Lung (tissue), 12 donors: ENCODE measurements around the gene NPHP4. TPM values are rescaled to one million over a fixed set of nuclear protein-coding genes. Genes with fewer than 3 reads are reported as not detected.
A peak's percentile ranks its signal among the peaks of the same experiment; 100 is the strongest.

Experiments
- ATAC-seq: fragments of 200-7000 bp; cut with Tn5 transposase; one replicate; pipeline ENCODE4 v1.9.1; 2020; ENCODE audit warnings: moderate number of reproducible peaks; ENCODE audit not compliant: insufficient read depth, low FRiP score
- DNase-seq, 3 donors: peaks; one replicate each; pipeline ENCODE4 v3.0.0-alpha.2; 2013 to 2017
- H3K27ac ChIP-seq, 2 donors: one replicate each; pipeline ENCODE4 v1.5.1; 2013; ENCODE audit warnings: mild to moderate bottlenecking in 2 of 2, moderate library complexity in 2 of 2, control low read depth in 1 of 2, inconsistent platforms in 1 of 2, low read depth in 1 of 2, low read length in 1 of 2
- H3K27me3 ChIP-seq, 3 donors: one replicate each; pipeline ENCODE4 v1.5.1; 2013; ENCODE audit warnings: low read length in 2 of 3; ENCODE audit not compliant: control insufficient read depth in 3 of 3, insufficient read depth in 3 of 3
- H3K36me3 ChIP-seq, 4 donors: one replicate each; pipeline ENCODE4 v1.5.1; 2013; ENCODE audit warnings: low read length in 4 of 4, mild to moderate bottlenecking in 1 of 4, moderate library complexity in 1 of 4; ENCODE audit not compliant: control insufficient read depth in 4 of 4, insufficient read depth in 4 of 4
- H3K4me1 ChIP-seq, 5 donors: one replicate each; pipeline ENCODE4 v1.5.1; 2013; ENCODE audit warnings: low read length in 5 of 5, mild to moderate bottlenecking in 2 of 5, moderate library complexity in 1 of 5; ENCODE audit not compliant: control insufficient read depth in 5 of 5, insufficient read depth in 5 of 5
- H3K4me3 ChIP-seq: one replicate; pipeline ENCODE4 v1.5.1; 2013; ENCODE audit warnings: mild to moderate bottlenecking, control low read depth, moderate library complexity
- H3K9ac ChIP-seq, 2 donors: one replicate each; pipeline ENCODE4 v1.5.1; 2013; ENCODE audit warnings: low read length in 2 of 2, control low read depth in 1 of 2; ENCODE audit not compliant: insufficient read depth in 1 of 2
- H3K9me3 ChIP-seq, 4 donors: one replicate each; pipeline ENCODE4 v1.5.1; 2013; ENCODE audit warnings: low read length in 3 of 4, mild to moderate bottlenecking in 1 of 4, moderate library complexity in 1 of 4; ENCODE audit not compliant: control insufficient read depth in 4 of 4, insufficient read depth in 3 of 4
- WGBS, 2 donors: extraction: QIAGEN DNeasy Blood & Tissue Kit; methylation state at CpG; one replicate each; pipeline ENCODE4 v1.1.7; 2013; 5-methylcytosine and 5-hydroxymethylcytosine counted together
- polyA plus RNA-seq, 2 donors: library from polyadenylated mRNA; stranded (reverse); fragments of 200-250 nt; gene quantifications; one replicate each; pipeline ENCODE4 v1.2.1, GENCODE V29; 2013
- total RNA-seq, 2 donors: library from RNA; depleted of rRNA in 1 of 2; stranded (reverse); fragments of >200 nt in 1 of 2; gene quantifications; one replicate each; pipeline ENCODE4 v1.2.1, GENCODE V29; 2014 to 2021
- TF ChIP-seq, protein P1 (sequence below): IDR thresholded peaks from 2 replicates; pipeline ENCODE4 v1.5.1; 2012; ENCODE audit warnings: mild to moderate bottlenecking; ENCODE audit errors: control extremely low read depth, extremely low read depth
- donor health status: control.
- donor health status: control.
- donor health status: Bipolar disorder and iron deficiency.
- donor health status: healthy.
- donor health status: DM: yes; HTN: yes; CAD: no.

NPHP4 gene
- total and polyA plus RNA-seq, 4 donors: 6.0 to 23.3 (median 11.1) TPM

DNA sequence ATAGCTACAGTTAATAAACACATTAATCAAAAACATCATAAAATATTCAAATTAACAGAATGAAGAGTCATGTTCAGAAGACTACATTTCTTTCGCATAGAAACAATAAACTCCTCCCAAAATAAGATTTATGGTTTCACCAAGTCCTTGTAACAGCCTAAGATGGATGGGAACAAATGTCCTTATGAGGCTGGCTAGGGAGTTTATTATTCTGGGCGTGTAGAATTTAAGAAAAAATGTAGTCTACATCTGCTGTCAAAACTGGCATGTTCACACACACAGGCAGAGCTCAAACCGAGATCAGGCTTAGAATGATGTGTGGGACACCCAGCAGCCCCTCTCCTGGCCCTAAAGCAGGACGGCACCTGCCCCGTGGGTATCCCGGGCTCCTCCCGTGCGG lies 101.1 kb downstream of the NPHP4 start:
- 87 to 93% methylated on average over 8 of the region's 8 CpGs for WGBS, 2 donors

DNA sequence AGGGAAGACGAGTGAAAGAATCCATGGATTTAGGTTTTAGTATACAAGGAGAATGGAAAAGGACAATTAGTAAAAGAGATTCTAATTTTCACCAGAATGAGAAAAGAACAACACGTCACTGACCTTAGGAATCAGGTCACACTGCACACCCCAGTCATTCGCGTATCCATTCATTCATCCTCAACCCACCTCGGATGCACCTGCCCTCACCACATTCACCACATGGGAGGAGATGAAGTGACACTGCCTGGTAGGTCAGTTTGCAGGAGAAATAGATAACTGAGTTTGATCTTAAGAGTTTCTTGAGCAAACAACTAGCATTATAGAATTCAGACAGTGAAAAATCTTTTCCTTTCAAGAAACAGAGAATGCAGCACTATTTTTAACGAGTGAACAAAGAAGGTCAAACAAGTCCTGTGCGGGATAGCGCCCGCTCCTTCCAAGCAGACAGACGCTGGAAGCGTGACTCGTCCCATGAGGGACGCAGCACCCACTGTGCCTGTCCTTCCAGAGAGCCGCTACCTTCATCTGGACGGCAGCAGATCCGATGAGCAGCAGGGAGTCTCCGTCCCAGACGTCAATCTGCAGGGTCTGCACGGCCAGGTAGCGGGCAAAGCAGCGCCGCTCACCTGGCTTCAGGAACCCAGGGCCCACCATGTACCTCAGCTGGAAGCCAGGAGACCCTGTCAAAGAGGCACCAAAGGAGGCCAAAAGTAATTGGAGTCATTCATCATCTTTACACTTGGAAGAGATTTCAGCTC lies 101.7 kb downstream of the NPHP4 start:
- no peaks in the 10 kb centered on the region for H3K9me3 ChIP-seq
- DNase-seq: no peak
- 92% methylated on average over 22 of the region's 22 CpGs for WGBS, 2 donors
- peaks cover 0 to 10% (median 0%) of the 10 kb centered on the region in 5 donors for H3K4me1 ChIP-seq
- H3K27me3 ChIP-seq: no peaks in the 10 kb centered on the region
- H3K4me3 ChIP-seq: no peak overlapping the region
- TF ChIP-seq, protein P1, sequence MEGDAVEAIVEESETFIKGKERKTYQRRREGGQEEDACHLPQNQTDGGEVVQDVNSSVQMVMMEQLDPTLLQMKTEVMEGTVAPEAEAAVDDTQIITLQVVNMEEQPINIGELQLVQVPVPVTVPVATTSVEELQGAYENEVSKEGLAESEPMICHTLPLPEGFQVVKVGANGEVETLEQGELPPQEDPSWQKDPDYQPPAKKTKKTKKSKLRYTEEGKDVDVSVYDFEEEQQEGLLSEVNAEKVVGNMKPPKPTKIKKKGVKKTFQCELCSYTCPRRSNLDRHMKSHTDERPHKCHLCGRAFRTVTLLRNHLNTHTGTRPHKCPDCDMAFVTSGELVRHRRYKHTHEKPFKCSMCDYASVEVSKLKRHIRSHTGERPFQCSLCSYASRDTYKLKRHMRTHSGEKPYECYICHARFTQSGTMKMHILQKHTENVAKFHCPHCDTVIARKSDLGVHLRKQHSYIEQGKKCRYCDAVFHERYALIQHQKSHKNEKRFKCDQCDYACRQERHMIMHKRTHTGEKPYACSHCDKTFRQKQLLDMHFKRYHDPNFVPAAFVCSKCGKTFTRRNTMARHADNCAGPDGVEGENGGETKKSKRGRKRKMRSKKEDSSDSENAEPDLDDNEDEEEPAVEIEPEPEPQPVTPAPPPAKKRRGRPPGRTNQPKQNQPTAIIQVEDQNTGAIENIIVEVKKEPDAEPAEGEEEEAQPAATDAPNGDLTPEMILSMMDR: no peak
- H3K9ac ChIP-seq: no peak overlapping the region
- H3K36me3 ChIP-seq: peaks cover 0 to 19% (median 0%) of the 10 kb centered on the region in 4 donors
- no peak for ATAC-seq
- H3K27ac ChIP-seq: no peak overlapping the region

More for the DNA sequence above, 101.1 kb downstream of the NPHP4 start:
- H3K27me3 ChIP-seq: no peaks in the 10 kb centered on the region
- H3K27ac ChIP-seq: no peak overlapping the region
- no peak overlapping the region for H3K4me3 ChIP-seq
- H3K9me3 ChIP-seq: no peaks in the 10 kb centered on the region
- peaks cover 0 to 20% (median 0%) of the 10 kb centered on the region in 4 donors for H3K36me3 ChIP-seq
- no peak overlapping the region for H3K9ac ChIP-seq
- ATAC-seq (no peak), DNase-seq (no peak)
- TF ChIP-seq, protein P1: no peak
- peaks cover 0 to 10% (median 0%) of the 10 kb centered on the region in 5 donors for H3K4me1 ChIP-seq

DNA sequence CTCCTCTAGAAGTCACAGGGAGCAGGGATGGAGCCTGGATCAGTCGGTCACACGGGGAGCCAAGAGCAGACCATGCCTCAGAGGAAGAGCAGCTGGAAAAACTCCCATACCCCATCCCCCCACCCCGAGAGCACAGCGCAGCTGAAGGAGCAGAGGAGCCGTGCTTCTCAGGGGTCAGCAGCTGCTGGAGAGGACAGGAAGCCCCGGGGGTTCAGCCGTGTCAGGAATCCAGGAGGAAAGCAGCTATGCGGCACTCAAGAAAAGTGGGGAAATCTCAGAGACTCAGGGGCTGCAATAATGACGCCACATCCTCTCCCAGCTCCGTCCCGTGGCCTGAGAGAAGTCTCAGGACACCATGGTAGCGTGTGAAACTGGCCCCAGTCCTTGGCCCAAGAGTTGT lies 102.3 kb downstream of the NPHP4 start:
- TF ChIP-seq, protein P1: no peak
- no peaks in the 10 kb centered on the region for H3K9me3 ChIP-seq
- H3K27me3 ChIP-seq: no peaks in the 10 kb centered on the region
- H3K36me3 ChIP-seq: peaks cover 0 to 21% (median 0%) of the 10 kb centered on the region in 4 donors
- H3K4me1 ChIP-seq: peaks cover 0 to 10% (median 0%) of the 10 kb centered on the region in 5 donors
- WGBS, 2 donors: 61 to 77% methylated on average over 12 of the region's 12 CpGs
- H3K4me3 ChIP-seq: no peak overlapping the region
- ATAC-seq: no peak
- H3K27ac ChIP-seq: no peak overlapping the region
- no peak overlapping the region for H3K9ac ChIP-seq
- DNase-seq: peak; percentile 68 to 83 (median 71)

DNA sequence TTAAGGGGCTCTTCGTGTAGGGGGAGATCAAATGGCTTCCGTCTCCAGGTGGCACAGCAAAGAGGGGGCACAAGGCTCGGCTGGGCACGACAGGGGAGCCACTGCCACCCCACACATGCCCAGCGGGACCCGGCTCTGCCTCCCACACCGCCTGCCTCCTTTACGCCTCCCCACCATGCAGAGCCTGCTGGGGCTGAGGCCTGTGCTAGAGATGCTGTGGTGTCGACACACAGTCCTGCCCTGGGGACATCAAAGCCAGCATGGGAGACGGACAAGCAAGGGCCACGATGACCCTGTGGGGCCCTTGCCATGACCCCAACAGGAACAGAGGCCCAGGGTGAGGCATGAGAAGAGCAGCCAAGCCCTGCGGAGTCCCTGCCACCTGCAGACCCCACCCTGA lies 102.8 kb downstream of the NPHP4 start:
- H3K36me3 ChIP-seq: peaks cover 0 to 21% (median 0%) of the 10 kb centered on the region in 4 donors
- DNase-seq (no peak), ATAC-seq (no peak)
- H3K4me1 ChIP-seq: peaks cover 0 to 10% (median 0%) of the 10 kb centered on the region in 5 donors
- H3K27ac ChIP-seq: no peak overlapping the region
- TF ChIP-seq, protein P1: no peak
- no peaks in the 10 kb centered on the region for H3K27me3 ChIP-seq
- H3K9ac ChIP-seq: no peak overlapping the region
- no peaks in the 10 kb centered on the region for H3K9me3 ChIP-seq
- WGBS, 2 donors: 90 to 92% methylated on average over 12 of the region's 12 CpGs
- no peak overlapping the region for H3K4me3 ChIP-seq
